SKM-1 treated with dmso at 0.1 percent for 144 hours (cell line): ENCODE results near the gene SLC35G1.

Source experiments
- DNase-seq: peaks from one replicate; lab custom pipeline; 2025; ENCODE audit not compliant: unreplicated experiment; lab: John Stamatoyannopoulos, UW

Gene SLC35G1

DNA sequence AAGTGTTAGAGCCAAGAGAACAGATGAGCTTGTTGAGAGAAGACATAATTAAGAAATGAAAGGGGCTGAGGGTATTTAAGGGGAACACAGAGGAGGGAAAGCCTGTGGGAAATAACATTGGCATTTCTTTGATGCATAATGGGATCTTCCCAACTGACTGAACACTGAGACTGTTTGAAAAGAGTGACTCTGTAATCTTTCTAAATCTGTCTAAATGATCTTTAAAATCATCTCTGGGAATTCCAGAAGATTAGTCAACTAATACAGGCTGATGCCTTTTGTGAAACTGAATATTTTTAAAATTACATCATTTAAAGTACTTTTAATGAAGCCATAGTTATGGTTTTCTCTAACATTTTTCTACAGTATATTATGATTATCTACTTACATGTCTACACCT lies 17.4 kb upstream of the SLC35G1 start:
- DNase-seq, result no peak

DNA sequence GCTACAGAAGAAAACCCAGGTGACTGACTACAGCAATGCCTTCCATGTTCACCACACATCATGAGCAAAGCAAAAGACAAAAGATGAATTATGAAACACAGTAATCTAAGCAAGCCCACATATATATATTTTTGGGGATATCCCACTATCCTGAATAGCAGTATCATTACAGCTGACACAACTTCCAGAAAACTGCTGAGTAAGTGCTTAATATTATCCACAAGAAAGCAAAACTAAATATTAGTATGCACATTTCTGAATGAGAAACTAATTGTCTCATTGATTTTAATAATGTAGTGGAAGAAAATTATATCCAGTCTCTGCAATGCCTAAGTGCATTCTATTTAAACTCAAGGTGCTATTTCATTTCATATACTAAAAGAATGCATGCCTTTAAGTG lies 14.5 kb upstream of the SLC35G1 start:
- DNase-seq, result no peak

DNA sequence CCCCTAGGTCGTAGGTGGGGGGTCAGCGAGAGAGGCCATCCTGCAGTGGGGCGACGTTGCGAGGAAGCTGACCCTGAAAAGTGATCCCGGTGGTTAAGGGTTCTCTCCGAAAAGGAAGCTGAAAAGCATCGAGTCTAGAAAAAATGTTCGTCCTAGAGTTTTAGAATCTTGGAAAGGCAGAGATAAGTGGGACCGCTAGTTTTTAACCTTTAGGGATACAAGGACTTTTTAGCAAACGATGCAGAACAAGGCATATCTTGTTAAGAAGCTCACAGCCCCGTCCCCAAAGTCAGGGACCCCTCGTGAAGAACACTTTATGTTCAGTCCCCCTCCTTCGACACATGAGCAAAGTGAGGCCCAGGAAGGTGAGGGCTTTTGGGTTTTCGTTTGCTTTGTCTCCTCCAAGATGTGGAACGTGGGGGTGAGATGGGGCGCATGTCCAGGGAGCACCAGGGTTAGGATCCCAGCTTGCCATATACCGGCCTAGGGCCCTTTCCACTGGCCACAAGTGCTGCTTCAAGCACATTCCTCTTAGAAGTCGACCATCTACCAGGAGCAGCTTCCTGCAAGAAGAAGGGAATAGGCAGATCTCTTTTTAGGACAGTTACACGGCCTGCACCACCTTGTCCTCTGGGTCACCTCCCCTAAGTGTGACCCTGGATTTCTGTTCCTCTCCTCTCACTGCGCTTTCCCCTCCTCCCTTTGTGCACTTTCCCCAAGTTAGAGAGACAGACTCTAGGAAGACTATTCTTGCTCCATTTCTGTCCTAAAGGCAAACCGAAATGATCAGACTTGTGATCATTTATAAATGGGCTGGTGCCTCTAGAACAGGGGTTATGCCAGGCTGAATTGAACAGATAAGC lies 969 bp downstream of the SLC35G1 start:
- DNase-seq, result no peak

DNA sequence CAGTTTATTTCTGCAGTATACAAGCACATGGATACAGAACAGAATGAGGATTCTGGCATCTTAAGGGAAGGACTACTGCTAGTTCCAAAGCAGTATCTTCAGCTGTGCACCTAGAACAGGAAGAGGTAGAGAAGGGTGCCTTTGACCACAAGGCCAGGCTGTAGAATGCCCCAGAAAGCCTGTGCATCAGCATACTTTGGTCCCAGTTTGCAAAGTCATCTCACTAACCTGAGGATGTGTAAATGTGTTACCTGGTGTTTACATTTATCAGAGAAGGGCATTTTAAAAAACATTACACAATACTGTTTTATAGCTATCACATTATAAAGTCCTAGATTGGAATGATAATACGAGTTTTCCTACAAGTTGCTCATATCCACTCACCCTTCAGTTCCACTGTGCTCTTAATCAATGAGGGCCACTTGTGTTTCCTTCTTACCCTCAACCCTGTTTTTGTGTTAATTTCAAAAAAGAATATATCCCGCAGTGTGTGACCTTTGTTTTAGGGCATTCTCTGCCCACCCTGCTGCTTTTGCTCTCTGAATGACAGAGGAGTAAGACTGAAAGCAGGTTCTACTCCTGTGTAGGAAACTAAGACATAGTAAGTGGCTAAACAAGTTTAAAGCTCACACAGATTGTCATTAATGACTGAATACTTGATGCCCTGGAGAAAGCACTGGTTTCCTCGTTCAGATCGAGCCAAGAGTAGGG lies 3.4 kb downstream of the SLC35G1 start:
- no peak for DNase-seq

DNA sequence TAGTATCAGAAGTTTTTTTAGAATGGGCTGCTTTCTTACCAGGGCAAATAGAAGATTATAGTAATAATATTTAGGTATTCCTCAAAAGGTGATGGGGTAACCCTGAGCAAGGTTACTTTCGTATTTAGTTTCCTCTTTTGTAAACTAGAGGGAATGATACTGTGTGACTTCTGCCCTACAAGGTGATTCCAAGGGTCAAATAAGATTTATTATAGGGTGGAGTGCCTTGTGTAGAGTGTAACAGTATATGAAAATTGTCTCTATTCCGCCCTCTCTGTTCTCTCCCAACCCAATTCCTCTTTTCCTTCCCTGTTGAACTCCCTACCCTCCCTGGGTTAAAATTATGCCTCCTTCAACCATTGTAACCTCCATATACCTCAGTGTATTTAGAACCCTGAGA lies 5.3 kb downstream of the SLC35G1 start:
- DNase-seq, result no peak

DNA sequence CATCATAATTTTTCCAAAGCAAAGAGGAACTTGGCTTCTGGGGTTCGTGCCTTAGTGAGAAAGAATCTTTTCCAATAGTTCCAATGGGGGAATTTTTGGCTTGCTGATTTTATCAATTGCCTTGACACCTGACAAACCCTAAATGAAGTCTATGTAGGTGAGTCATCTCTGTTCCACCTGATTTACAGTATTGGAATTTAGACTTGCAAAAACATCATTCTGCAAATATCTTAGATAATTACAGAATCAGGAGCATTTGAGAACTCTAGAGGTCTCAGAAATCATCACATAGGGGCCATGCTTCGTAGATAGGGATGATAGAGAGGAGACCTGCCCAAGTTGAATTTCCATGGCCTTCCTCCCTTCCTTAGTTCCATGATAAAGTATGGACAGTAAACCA lies 9.3 kb downstream of the SLC35G1 start:
- DNase-seq, result no peak

DNA sequence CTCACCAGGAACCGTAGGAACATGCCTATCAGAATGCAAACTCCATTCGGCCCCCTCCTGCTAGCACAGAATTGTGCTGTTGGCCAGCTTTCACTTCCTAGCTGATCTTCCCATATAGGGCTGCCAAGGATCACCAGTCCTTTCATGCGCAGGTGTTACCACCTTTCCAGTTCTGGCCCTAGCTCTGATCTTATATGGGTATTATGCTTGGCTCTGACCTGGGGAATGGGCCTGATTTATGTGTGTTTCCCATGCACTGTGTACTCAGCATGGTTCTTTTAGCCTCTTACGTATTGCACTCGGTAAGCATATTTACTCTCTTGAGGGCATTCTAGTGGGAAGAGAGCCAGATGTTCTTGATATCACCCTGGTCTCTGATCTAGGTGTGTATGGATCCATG lies 11.1 kb downstream of the SLC35G1 start:
- no peak for DNase-seq

DNA sequence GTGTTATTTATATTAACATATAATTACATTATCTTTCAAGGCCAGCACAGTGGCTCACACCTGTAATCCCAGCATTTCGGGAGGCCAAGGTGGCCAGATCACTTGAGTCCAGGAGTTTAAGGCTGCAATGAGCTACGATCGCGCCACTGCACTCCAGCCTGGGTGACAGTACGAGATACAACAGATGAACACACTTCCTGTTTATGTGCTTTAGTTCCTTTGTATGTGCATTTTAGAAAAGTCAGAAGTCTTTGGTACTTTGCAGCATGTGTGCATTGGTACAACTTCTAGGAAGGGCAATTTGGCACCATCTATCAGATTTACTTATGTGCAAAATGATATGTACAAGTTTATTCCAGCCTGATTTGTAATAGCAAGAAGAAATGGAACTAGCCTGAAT lies 13.3 kb downstream of the SLC35G1 start:
- no peak for DNase-seq

DNA sequence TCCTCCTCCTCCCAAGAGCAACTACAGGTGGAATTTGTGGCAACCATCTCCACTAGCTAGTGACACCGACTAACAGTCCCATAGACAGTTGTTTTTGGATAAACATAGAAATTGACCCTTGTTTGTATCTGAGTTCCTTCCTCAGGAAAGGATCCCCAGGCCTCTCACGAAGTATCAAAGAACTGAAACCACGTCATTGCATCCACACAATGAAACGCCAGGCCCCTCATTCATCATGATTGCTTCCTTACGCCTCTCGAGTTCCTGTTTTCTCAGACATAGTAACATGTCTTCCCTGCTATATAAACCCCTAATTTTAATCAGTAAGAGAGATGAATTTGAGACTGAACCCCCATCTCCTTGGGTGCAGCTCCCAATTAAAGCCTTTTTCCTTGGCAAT lies 18.1 kb downstream of the SLC35G1 start:
- no peak for DNase-seq

DNA sequence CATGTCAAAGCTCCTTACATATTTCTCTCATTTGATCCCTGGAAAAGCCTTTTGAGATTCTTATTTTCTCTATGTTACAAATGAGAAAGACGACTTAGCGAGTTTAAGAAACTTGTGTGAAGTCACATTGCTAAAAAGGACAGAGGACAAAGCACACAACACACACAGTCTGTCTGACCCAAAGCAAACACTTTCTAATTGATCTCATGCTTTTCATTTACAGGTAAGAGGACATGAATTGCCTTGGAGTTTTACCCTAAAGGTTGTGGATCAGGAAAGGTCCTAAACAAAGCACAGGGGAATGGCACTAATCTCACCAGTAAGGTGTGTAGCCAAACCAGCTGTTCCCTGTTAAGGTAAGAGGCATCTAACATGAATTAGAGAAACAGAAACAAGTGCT lies 18.7 kb downstream of the SLC35G1 start:
- DNase-seq, result no peak

DNA sequence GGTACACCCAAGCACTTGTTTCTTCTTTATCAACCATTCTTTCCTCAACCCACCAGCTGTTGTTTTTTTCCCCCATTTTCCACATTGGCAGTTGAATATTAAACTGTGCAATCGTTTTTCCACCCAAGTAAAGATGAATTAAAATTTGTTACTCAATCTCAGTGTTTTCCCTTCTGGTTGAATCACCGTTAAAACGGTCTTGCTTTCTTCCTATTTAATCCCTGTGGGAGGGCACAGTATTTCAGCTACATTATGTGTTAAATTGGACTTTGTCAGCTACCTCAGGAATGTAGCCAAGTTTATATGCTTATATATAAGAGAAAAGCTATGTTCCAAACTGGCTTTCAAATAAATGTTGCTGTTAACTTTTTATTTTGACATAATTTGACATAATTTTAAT lies 19.9 kb downstream of the SLC35G1 start:
- no peak for DNase-seq

DNA sequence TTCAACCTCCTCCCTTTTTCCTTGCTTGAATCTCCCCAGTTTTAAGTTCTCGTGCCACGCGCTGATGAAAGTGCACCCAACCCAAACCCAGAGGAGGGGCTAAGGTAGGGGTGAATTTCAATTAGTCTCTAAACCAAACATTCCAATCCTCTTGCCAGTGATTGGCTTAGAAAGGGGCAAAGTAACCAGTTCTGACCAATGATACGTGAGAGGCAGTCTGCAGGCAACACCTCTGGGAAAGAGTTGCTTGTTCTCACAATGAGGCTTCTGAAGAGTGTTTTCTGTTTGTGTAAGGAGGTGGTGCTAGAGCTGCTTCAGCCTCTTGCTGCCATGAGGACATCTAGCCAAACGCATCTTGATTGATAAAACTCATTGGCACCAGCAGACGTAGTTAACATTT lies 21.8 kb downstream of the SLC35G1 start:
- no peak for DNase-seq

DNA sequence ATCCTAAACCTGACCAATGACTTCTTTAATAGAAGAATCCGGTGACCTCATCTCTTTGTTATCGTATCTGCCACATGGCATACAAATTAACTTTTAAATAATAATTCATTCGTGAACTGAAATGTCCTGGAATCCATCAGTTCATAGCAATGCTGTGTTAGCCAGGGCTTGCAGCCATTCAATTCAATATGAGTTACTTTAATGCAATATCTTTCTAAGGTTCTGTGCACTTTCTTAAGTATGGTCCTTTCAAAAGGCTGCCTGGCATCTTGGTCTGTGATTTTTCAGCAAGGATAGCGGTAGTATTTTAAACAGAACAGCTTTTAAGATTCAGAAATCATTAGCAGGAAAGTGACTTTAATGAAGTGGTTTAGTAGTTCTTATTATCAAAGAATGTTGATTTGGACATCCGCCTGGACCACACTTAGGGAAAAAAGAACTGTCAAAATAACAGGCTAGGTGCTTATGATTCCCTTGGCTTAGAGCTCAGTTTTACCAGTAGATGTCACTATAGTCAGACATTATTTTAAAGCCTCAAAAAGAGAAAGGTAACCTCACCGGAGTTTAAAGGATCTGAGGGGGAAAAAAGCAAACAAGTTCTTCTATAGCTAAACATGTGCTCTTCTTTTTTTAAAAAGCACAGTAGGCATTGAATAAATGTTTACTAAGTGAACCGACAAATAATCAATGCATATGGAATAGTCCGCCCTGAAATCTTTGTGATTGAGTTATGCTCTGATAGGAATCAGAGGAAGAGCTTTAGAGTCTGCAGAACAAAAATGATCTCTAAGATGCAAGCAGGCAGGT lies 22.7 kb downstream of the SLC35G1 start:
- no peak for DNase-seq

DNA sequence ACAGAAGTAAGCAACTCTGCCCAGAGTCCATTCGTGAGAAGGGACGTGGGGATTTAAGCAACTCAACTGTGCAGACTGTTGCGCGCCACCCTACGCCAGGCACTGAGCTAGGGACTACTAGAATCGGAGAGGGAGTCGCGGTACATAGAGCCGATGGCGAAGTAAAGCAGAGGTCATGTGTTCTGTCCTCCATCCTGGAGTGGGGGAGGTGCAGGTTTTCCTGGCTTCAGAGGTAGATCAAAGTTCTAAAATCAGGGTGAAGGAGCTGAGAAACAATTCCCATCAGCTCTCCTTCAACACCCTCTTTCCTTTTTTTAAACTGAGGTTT lies 23.2 kb downstream of the SLC35G1 start:
- no peak for DNase-seq

DNA sequence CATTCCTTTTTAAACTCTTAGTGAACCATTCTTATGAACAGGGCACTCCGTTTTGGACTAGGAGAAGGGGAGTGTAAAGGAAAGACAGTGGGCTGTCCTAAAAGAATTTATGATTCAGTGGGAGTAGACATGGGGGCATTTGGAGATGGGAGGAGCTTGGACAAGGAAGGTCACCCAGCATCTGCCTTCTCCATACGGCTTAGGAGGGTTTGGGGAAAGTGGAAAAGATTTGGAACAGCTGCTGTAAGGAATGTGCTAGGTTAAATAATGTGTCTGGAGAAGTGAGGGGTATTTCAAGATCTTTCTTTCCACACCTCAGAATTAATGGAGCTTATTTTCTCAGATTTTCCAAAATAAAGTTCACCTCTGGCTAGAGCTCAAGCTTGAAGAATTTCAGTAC lies 24.0 kb downstream of the SLC35G1 start:
- no peak for DNase-seq

DNA sequence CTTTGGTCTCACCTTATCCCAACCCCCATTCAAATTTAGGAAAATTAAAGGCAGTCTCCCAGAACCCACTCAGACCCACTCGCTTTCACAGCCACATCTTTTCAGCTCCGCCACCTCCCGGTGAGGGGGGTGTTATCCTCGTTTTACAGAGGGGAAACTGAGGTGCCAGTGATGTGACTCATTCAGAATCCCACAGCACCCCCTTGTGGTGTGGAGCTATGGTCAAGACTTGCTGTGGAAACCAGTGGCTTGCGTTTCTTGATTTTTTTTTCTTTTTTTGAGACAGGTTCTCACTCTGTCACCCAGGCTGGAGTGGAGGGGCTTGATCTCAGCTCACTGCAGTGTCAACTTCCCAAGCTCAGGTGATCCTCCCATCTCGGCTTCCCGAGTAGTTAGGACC lies 27.6 kb downstream of the SLC35G1 start:
- DNase-seq, result peak; percentile 7

DNA sequence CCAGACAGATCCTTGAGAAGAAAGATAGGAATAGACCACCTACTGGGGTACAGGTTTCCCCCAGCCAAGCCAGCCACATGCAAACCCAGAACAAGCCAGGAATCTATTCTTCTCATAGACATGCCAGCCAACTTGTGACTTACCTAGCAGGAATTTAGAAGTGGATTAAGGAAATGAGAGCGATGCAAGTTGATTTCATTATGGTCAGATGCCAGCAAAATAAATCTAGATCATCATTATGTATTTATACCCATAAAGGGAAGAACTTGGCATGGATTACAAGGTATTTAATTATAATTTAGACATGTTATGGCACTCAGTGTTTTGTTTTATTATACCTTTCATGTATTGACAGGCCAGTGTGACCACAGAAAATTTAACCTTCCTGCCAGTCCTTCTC lies 32.8 kb downstream of the SLC35G1 start:
- no peak for DNase-seq

DNA sequence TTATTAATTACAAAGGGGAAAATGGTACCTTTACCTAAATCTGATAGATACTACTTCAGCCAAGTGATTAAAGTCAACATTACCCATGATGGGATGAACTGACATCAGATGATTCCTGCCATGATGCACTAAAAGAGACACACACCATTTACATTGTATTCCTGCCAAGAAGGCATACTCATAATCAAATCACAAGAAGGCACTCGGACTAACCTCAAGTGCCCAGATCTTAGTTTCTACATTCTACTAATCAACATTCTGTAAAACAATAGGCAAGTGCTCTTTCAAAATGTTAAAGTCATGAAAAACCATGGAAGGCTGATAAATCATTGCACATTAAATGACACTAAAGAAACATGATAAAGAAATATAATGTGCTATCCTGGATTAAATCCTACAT lies 44.4 kb downstream of the SLC35G1 start:
- DNase-seq, result no peak

DNA sequence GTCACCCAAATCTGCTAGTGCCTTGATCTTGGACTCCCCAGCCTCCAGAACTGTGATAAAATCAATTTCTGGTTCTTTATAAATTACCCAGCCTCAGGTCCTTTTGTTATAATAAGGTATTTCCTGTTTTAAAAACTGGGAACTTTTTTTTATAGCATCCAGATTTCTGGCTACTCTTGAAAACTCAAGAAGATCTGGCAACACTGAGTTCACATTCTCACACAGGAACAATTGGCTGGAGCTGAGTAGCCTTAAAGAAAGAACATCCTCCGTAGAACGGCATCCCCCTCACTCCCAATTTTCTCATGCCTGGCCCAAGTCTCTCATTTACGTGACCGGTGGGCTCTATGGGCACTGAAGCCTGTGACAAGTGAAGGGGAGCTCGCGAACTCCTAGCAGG lies 47.1 kb downstream of the SLC35G1 start:
- no peak for DNase-seq

DNA sequence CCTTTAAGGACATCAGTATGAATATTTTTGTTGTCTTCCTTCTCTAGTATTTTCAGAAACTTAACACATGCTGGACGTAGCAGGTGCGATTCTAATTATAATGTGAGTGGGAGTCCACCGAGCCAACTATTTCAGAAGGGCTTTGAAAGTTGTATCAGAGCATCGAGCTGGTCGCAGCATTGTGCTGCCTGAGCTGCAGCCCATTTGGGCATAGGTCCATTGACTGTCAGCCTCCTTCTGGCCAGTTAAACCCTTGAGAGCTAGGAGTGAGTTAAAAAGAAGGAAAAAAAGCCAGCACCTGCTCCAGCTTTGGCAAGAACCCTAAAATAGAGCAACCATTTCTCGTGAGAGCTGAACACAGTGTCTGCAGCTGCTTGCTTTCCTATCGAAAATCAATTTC lies 47.8 kb downstream of the SLC35G1 start:
- DNase-seq, result no peak

DNA sequence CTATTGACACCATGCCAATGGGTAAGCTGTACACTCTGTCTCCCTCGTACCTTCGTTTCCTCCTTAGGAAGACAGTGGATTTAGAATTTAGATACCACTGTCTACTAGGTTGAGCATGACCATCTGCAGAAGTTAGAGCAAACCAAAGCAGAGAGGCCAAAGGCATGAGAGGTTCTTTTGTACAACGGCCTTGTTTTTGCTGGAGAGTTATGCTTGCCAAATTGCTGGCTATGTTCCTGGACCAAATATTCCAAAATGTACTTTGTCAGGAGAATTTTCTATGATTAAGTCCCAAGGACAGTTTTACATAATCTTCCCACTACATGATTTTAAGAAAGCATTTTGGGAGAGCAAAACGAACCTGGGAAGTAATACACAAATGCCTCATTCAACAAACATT lies 52.0 kb downstream of the SLC35G1 start:
- DNase-seq, result no peak

DNA sequence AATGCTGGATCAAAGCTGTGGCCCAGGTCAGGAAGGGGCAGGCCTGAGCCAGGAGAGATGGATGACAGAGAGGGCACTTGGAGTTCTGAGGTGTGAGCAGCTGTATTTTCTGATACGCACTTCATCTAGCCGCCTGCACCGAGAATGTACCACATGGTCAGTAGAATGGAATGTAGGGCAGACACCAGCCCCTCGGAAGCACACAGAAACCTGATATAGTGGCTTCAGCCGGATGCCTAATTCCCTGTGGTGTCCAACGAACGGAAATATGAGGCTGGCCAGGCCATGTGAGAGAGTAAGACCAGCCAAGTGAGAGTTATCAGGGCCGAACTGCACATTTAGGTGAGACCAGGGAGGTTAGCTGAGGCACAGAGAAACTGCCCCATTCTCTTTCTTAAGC lies 53.3 kb downstream of the SLC35G1 start:
- no peak for DNase-seq
